ENCODE measurements around the gene FREM3.

DNA sequence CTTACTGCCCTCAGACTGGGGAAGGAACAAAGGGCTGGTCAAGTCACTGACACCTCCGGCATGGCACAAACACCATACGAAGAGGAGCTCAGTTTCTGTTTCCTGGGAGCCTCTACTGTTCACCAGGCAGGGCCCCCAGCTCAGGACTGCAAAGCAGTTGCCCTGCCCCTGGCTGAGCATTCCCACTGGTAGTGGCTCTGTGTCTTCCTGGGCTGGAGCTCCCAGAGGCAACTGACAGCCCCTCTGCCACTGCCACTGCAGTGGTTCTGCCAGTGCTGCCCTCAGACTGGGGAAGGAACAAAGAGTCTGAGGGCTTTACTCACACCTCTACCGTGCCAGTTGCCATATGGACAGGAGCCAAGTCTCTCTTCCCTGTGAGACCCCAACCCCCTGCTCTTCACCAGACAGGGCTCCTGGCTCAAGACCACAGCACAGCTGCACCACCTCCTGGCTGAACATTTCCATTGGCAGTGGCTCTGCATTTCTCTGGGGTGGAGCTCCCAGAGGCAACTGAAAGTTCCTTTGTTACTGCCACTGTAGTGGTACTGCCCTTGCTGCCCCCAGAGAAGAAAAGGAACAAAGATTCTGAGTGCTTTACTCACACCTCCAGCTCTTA, 119.0 kb downstream of the FREM3 start:
- TF ChIP-seq, protein P1, sequence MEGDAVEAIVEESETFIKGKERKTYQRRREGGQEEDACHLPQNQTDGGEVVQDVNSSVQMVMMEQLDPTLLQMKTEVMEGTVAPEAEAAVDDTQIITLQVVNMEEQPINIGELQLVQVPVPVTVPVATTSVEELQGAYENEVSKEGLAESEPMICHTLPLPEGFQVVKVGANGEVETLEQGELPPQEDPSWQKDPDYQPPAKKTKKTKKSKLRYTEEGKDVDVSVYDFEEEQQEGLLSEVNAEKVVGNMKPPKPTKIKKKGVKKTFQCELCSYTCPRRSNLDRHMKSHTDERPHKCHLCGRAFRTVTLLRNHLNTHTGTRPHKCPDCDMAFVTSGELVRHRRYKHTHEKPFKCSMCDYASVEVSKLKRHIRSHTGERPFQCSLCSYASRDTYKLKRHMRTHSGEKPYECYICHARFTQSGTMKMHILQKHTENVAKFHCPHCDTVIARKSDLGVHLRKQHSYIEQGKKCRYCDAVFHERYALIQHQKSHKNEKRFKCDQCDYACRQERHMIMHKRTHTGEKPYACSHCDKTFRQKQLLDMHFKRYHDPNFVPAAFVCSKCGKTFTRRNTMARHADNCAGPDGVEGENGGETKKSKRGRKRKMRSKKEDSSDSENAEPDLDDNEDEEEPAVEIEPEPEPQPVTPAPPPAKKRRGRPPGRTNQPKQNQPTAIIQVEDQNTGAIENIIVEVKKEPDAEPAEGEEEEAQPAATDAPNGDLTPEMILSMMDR (IDR thresholded peaks at IDR 0.05), result no peak
- TF ChIP-seq POLR2A (IDR thresholded peaks at IDR 0.05), result no peak

All from lower leg skin (tissue), 3 donors.